GM20431 (cell line): Measurements from ENCODE around the gene MRPL10.
"Not testable (repeated sequence)": the region's sequence is repeated elsewhere in the genome, so short reads cannot be mapped to it uniquely, and the experiment has no call there.

Experiments used
- in situ Hi-C: fragments of 300-500 bp; cut with MseI, MboI; formaldehyde crosslinking; loops from one replicate; pipeline ENCODE4 v1.15.0; 2020; ENCODE audit warnings: low sequenced_read_pairs; ENCODE audit not compliant: unreplicated experiment

The MRPL10 gene

GRCh38 chr17:47803201-47803600 lies 28.1 kb downstream of the MRPL10 start:
- in situ Hi-C loops = no loop called here

GRCh38 chr17:47802341-47803022 lies 28.9 kb downstream of the MRPL10 start:
- in situ Hi-C loops = no loop called here

- in situ Hi-C loops = no loop called here
These were observed 29.4 kb downstream of the MRPL10 start for GRCh38 chr17:47801906-47802305.

- in situ Hi-C loops = no loop called here
These were observed 30.1 kb downstream of the MRPL10 start for GRCh38 chr17:47801176-47801765.

GRCh38 chr17:47800686-47801085 lies 30.7 kb downstream of the MRPL10 start:
- in situ Hi-C loops = no loop called here

- in situ Hi-C loops = no loop called here
These were observed 33.5 kb downstream of the MRPL10 start for GRCh38 chr17:47797797-47798196.

- in situ Hi-C loops = no loop called here
These were observed 38.4 kb downstream of the MRPL10 start for GRCh38 chr17:47792979-47793378.

- in situ Hi-C loops = no loop called here
These were observed 38.9 kb downstream of the MRPL10 start for GRCh38 chr17:47792457-47792856.

- in situ Hi-C loops = no loop called here
These were observed 40.3 kb downstream of the MRPL10 start for GRCh38 chr17:47791025-47791424.

GRCh38 chr17:47789611-47790561 lies 41.5 kb downstream of the MRPL10 start:
- in situ Hi-C loops = no loop called here

- in situ Hi-C loops = no loop called here
These were observed 45.7 kb downstream of the MRPL10 start for GRCh38 chr17:47785538-47786123.

GRCh38 chr17:47781397-47781796 lies 49.9 kb downstream of the MRPL10 start:
- in situ Hi-C loops = no loop called here

- in situ Hi-C loops = no loop called here
These were observed 53.1 kb downstream of the MRPL10 start for GRCh38 chr17:47778184-47778635.

- in situ Hi-C loops = no loop called here
These were observed 54.8 kb downstream of the MRPL10 start for GRCh38 chr17:47776330-47777197.

- in situ Hi-C loops = no loop called here
These were observed 56.3 kb downstream of the MRPL10 start for GRCh38 chr17:47774987-47775580.

GRCh38 chr17:47774331-47774730 lies 57.0 kb downstream of the MRPL10 start:
- in situ Hi-C loops = no loop called here

GRCh38 chr17:47773649-47774048 lies 57.7 kb downstream of the MRPL10 start:
- in situ Hi-C loops = not testable (repeated sequence)
